ENCODE data around the gene PROC. TPM values are rescaled to one million over a fixed set of nuclear protein-coding genes. Genes with fewer than 3 reads are reported as not detected.
"Not testable (repeated sequence)": the region's sequence is repeated elsewhere in the genome, so short reads cannot be mapped to it uniquely, and the experiment has no call there.

PROC gene
- polyA plus RNA-seq, 3 donors, result 0.12 to 0.22 TPM; not detected in 1

DNA sequence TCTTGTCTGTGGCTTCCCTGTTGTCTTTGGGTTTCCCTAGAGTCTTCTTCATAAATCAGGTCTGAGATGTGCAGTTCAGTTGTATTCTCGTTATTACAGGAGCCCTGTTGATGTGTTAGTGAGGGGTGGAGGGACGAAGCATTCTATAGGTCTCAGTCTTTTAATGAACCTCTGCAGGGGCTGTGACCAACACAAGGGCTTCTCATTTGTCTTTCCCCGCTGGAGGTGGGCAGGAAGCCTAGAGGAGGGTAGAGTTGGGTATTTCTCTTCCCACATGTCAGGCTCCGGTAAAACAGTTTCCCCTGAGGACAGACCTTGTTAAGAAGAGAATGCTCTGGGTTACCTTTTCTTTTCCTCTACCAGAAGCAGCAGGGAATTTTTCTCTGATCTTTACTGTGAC is 31.2 kb downstream of the PROC start:
- H3K27ac ChIP-seq (ENCODE audit: low read depth, low read length), result no peak overlapping the region
- WGBS, 3 donors, result 88 to 92% (median 90%) methylated on average over 4 of the region's 4 CpGs

- no peak overlapping the region for H3K27ac ChIP-seq (ENCODE audit: low read depth, low read length)
- WGBS, 3 donors, result 87 to 96% (median 93%) methylated on average over 4 of the region's 4 CpGs
Observed at GRCh38 chr2:127449898-127450297, 31.7 kb downstream of the PROC start.

GRCh38 chr2:127451981-127452380 is 33.8 kb downstream of the PROC start:
- no peak overlapping the region for H3K27ac ChIP-seq (ENCODE audit: low read depth, low read length)
- WGBS, 3 donors, result 87 to 98% (median 91%) methylated on average over 6 of the region's 6 CpGs

DNA sequence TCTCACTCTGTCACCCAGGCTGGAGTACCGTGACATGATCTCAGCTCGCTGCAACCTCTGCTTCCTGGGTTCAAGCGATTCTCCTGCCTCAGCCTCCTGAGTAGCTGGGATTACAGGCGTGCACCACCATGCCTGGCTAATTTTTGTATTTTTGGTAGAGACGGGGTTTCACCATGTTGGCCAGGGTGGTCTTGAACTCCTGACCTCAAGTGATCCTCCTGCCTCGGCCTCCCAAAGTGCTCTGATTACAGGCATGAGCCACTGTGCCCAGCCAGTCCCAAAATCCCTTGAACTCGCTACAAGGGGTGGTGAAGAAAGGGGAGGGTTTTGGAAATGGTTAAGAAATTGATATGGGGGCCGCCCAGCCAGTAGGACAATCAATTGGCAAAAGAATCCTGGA is 34.2 kb downstream of the PROC start:
- WGBS, 3 donors, result 94 to 98% (median 94%) methylated on average over 8 of the region's 8 CpGs
- H3K27ac ChIP-seq (ENCODE audit: low read depth, low read length), result not testable (repeated sequence)

- WGBS, 3 donors, result 96 to 98% (median 96%) methylated on average over 3 of the region's 3 CpGs
Observed at GRCh38 chr2:127453013-127453391, 34.8 kb downstream of the PROC start.

DNA sequence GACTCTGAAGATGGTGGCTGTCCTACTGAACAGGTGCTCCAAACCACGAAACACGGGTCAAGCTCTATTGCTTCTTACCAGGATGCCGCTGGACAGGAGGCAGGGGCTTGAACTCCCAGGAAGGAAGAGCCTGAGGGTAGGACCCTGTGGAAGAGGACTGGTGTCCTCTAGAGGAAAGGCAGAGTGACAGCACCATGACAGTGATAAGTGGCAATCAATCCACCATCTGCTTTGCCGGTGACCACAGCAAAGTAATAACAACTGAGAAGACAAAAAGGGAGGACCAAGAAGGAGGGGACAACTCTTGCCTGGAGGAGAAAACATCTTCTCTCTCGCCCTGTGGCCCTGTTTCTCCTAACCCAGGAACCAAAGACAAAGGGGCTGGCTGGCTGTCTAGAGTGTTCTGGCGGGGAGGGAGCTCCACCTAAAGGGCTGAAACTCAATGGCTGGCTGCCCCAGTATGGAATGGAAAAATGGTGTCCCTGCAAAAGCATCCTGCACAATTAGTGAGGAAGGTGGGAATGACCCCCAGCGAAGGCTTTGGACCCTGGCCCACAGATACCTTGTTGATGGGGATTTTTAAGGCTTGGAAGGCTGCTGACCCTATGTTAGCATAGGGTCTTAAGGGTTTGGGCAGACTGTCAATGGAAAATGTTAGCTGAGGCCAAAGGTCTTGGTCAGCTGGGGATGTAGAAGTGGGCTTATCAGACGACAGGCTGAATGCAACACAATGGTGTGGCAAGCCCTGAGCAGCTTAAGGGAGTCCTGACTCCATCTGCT is 35.4 kb downstream of the PROC start:
- no peak overlapping the region for H3K27ac ChIP-seq (ENCODE audit: low read depth, low read length)
- 86 to 92% (median 88%) methylated on average over 8 of the region's 8 CpGs for WGBS, 3 donors

More at GRCh38 chr2:127453013-127453391, 34.8 kb downstream of the PROC start:
- no peak overlapping the region for H3K27ac ChIP-seq (ENCODE audit: low read depth, low read length)

GRCh38 chr2:127454595-127455565 is 36.7 kb downstream of the PROC start:
- WGBS, 3 donors, result 40 to 94% (median 88%) methylated on average over 19 of the region's 19 CpGs
- no peak overlapping the region for H3K27ac ChIP-seq (ENCODE audit: low read depth, low read length)

DNA sequence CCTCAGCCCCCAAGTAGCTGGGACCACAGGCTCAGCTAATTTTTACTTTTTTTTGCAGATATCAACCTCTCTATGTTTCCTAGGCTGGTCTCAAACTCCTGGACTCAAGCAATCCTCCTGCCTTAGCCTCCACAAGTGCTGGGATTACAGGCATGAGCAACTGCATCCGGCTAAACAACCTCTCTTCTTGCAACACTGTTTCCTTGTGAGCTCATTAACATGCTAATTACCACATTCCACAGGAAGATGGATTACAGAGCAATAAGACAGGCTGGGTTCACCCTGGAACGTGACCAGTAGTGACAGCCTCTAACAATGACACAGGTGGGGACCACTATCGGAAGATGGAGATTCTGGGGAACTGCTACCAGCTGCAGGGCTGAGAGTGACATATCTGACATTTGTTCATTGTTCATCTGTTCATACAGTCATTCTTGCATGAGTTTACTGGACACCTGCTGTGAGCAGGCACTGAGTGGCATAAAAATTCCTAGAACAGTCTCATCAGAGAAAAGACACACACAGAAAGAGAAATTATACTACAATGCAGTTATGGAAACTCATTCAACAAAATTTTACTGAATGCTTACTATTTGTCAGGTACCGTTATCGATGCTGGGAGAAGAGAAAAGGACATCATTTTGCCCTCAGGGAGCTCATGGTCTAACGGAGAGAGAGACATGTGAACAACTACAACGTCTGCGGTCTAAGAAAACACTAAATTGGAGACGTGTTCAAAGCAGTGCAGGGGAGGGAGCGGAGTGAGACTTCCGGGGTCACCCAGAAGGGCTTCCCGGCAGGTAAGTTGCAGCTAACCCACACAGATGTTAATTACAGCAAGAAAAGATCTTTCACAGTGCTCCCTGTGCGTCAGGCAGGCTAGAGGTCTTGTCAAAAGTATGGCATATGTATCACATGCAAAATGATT is 37.6 kb downstream of the PROC start:
- 80 to 85% (median 81%) methylated on average over 13 of the region's 13 CpGs for WGBS, 3 donors
- H3K27ac ChIP-seq (ENCODE audit: low read depth, low read length), result no peak overlapping the region

DNA sequence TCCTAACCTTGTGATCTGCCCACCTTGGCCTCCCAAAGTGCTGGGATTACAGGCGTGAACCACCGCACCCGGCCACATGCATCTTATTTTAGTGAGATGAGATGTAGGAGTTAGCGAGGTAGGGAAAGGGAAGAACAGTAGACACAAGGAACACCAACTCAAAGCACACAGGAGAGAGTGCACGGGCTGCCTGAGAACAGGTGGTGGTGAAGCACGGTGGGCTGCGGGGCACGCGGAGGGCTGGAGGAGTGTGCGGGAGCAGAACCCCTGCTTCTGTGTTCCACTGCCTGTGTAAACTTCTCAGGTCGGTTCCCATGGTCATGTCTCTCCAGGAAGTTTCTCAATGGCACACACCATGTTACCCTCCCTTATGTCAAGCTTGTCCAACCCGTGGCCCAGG is 38.7 kb downstream of the PROC start:
- H3K27ac ChIP-seq (ENCODE audit: low read depth, low read length), result no peak overlapping the region
- WGBS, 3 donors, result 89 to 94% (median 92%) methylated on average over 12 of the region's 12 CpGs

GRCh38 chr2:127462461-127462860 is 44.2 kb downstream of the PROC start:
- WGBS, 3 donors, result 66 to 78% (median 77%) methylated on average over 3 of the region's 3 CpGs
- no peak overlapping the region for H3K27ac ChIP-seq (ENCODE audit: low read depth, low read length)

GRCh38 chr2:127463155-127463991 is 45.1 kb downstream of the PROC start:
- WGBS, 3 donors, result 84 to 90% (median 86%) methylated on average over 19 of the region's 19 CpGs
- no peak overlapping the region for H3K27ac ChIP-seq (ENCODE audit: low read depth, low read length)

DNA sequence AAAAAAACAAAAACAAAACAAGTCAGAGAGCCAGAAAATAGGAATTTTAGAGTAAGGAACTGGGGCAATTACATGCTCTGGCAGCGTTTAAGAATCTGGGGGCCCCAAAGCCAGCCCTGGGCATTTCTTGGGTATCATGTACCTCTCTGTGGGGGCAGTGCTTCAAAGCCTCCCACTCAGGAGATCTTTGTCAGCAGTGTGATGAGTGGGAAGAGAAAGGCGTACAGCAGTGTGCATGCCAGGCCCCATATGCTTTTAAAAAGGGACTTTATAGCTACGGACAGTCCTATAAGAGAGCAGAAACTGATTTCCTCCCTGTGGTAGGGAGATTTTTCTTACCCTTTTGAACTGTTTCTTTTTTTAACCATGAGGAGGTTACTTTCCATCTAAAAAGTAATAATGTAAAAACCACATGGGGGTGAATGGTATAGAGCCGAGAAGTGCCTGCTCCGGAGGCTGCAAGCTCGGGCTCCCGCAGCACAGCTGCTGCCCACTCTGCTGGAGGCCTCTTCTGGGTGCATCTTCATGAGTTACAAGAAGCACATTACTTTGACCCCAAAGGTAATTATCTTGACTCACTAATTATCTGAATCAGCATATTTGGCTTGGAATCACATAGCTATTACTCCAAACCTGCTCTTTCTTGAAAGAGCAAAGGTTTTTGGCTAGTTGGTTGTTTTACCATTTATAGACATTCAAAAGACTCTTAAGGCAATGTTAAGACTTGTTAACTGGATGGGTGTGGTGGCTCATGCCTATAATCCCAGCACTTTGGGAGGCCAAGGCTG is 46.4 kb downstream of the PROC start:
- 95 to 98% (median 97%) methylated on average over 7 of the region's 7 CpGs for whole genome bisulfite sequencing, 3 donors
- no peak overlapping the region for H3K27ac ChIP-seq (ENCODE audit: low read depth, low read length)

DNA sequence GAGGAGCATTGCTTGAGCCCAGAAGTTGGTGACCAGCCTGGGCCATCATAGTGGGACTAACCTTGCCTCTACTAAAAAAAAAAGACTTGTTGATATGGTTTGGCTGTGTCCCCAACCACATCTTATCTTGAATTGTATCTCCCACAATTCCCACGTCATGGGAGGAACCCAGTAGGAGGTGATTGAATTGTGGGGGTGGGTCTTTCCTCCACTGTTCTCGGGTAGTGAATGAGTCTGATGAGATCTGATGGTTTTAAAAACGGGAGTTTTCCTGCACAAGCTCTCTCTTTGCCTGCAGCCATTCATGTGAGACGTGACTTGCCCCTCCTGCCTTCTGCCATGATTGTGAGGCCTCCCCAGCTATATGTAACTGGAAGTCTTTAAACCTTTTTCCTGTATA is 47.0 kb downstream of the PROC start:
- H3K27ac ChIP-seq (ENCODE audit: low read depth, low read length), result no peak overlapping the region
- WGBS, 3 donors, result 65 to 88% (median 76%) methylated on average over 4 of the region's 4 CpGs

DNA sequence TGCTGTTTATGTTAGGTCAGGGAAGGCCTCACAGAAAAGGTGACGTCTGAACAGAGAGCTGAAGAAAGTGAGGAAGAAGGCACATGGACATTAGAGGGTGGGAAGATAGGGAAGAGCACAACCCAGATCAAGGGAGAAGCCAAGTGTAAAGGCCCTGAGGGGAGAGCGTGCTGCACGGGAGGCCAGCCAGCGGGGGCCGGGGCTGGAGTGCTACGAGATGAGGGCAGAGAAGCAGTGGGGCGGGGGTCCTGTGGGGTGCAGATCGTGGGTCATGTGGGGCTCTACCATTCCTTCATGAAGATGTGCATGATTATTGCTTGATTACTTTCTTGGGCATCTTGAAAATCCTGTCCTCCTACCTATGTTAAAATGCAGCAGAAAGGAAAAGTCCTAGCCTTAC is 50.8 kb downstream of the PROC start:
- 84 to 89% (median 85%) methylated on average over 8 of the region's 8 CpGs for WGBS, 3 donors
- H3K27ac ChIP-seq (ENCODE audit: low read depth, low read length), result no peak overlapping the region

- 89 to 98% (median 98%) methylated on average over 2 of the region's 2 CpGs for WGBS, 3 donors
Observed at GRCh38 chr2:127469974-127470373, 51.7 kb downstream of the PROC start.

DNA sequence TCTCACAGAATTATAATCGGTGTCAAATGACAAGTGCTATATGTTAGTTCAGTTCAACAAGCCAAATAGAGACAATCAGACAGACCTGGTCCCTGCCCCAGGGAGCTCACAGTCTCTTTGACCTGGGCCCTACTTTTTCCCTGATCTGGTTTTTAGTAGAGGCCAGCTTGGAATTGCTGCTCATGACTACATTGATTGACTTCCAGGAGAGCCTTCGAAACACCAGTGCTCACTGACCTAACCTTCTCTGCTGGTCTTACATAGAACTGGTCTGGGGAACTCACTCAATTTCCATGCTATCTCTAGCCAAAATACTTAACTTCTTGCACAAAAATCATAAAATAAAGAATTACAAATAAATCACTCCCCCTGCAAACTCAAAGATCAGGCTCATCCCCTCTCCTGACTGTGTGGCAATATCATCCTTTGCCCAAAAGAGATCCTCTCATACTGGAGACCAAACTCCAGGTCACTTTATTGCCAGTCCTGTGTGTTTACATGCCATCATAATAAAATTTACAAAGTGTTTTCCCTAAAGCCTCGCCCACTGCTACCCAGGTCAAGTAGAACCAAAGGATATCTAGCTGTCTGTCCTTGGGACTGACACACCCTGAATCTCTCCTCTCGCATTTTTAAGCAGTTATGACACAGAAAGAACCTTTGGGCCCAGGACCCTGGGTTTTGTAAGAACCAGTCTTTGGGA is 53.2 kb downstream of the PROC start:
- H3K27ac ChIP-seq (ENCODE audit: low read depth, low read length), result no peak overlapping the region
- WGBS, 3 donors, result 93 to 96% (median 95%) methylated on average over 4 of the region's 4 CpGs

More at GRCh38 chr2:127469974-127470373, 51.7 kb downstream of the PROC start:
- H3K27ac ChIP-seq (ENCODE audit: low read depth, low read length), result no peak overlapping the region
